ENCODE results near the gene PRKCE. TPM values are rescaled to one million over a fixed set of nuclear protein-coding genes. Genes with fewer than 3 reads are reported as not detected.
"Not testable (repeated sequence)": the region's sequence is repeated elsewhere in the genome, so short reads cannot be mapped to it uniquely, and the experiment has no call there.

Gene PRKCE
- total RNA-seq, 1 donor from 2014 or later: 15.7 TPM

- DNase-seq: no peak
Measured at GRCh38 chr2:45837812-45838341, 186.4 kb downstream of the PRKCE start.

- DNase-seq: peak; percentile 79
Measured at GRCh38 chr2:45839508-45840251, 188.2 kb downstream of the PRKCE start.

- DNase-seq: no peak
Measured at GRCh38 chr2:45840481-45840880, 189.0 kb downstream of the PRKCE start.

GRCh38 chr2:45841752-45842407, 190.4 kb downstream of the PRKCE start:
- DNase-seq: no peak

- DNase-seq: no peak
Measured at GRCh38 chr2:45843136-45843535, 191.7 kb downstream of the PRKCE start.

- DNase-seq: peak; percentile 42
Measured at GRCh38 chr2:45844796-45845457, 193.5 kb downstream of the PRKCE start.

- no peak for DNase-seq
Measured at GRCh38 chr2:45845566-45845965, 194.1 kb downstream of the PRKCE start.

GRCh38 chr2:45849491-45850283, 198.2 kb downstream of the PRKCE start:
- DNase-seq: no peak

- no peak for DNase-seq
Measured at GRCh38 chr2:45850558-45850957, 199.1 kb downstream of the PRKCE start.

- DNase-seq: no peak
Measured at GRCh38 chr2:45851111-45851510, 199.6 kb downstream of the PRKCE start.

GRCh38 chr2:45851576-45852304, 200.3 kb downstream of the PRKCE start:
- no peak for DNase-seq

GRCh38 chr2:45852450-45853150, 201.1 kb downstream of the PRKCE start:
- no peak for DNase-seq

GRCh38 chr2:45855374-45855773, 203.9 kb downstream of the PRKCE start:
- peak; percentile 67 for DNase-seq

GRCh38 chr2:45856391-45857274, 205.2 kb downstream of the PRKCE start:
- DNase-seq: no peak

- DNase-seq: peak; percentile 35
Measured at GRCh38 chr2:45857275-45857609, 205.8 kb downstream of the PRKCE start.

- DNase-seq: no peak
Measured at GRCh38 chr2:45857867-45858520, 206.5 kb downstream of the PRKCE start.

- not testable (repeated sequence) for DNase-seq
Measured at GRCh38 chr2:45858872-45859271, 207.4 kb downstream of the PRKCE start.

- DNase-seq: no peak
Measured at GRCh38 chr2:45859682-45860081, 208.2 kb downstream of the PRKCE start.

Measured in tongue (tissue), 2 donors.